HG02852 (cell line): ENCODE measurements around the gene CGA.

Experiments used
- ATAC-seq: cut with Tn5 transposase; IDR thresholded peaks from one replicate; pipeline ENCODE4 v1.9.1; 2021; ENCODE audit warnings: mild to moderate bottlenecking, moderate library complexity; ENCODE audit not compliant: unreplicated experiment

The CGA gene

GRCh38 chr6:87092435-87092834 is 2.5 kb downstream of the CGA start:
- no peak for ATAC-seq

DNA sequence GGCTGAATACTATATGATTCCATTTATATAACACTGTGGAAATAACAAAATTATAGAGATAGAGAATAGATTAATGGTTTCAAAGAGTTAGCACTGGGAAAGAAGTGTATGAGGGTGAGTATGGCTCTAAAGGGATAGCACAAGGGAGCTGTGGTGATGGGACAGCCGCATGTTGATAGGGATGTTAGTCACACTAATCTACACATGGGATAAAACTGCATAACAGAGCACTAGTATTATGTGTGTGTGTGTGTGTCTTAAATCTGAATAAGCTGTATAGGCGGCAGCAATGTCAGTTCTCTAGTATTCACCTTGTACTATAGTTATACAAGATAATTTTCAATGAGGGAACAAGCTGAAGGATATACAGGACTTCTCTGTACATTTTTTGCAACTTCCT is 5.8 kb downstream of the CGA start:
- no peak for ATAC-seq

DNA sequence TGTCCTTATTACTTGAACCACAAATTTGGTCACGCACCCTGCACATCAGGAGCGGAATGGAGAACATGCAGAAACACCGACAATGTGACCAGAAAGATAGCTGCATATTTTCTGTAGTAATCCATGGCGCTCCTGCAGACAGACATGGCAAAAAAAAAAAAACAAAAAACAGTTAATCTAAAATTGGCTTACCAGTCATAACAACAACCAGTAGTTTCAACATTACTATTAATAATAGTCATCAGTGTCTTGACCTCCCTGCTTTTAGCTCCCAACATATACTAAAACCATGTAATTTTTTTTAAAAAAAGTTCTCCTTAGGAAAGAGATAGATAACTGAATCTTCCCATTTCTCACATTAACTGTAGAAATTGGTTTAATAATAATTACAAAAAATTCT is 6.8 kb downstream of the CGA start:
- ATAC-seq = peak; percentile 76

- ATAC-seq = peak; percentile 65
Measured at GRCh38 chr6:87082160-87082721, 12.7 kb downstream of the CGA start.

DNA sequence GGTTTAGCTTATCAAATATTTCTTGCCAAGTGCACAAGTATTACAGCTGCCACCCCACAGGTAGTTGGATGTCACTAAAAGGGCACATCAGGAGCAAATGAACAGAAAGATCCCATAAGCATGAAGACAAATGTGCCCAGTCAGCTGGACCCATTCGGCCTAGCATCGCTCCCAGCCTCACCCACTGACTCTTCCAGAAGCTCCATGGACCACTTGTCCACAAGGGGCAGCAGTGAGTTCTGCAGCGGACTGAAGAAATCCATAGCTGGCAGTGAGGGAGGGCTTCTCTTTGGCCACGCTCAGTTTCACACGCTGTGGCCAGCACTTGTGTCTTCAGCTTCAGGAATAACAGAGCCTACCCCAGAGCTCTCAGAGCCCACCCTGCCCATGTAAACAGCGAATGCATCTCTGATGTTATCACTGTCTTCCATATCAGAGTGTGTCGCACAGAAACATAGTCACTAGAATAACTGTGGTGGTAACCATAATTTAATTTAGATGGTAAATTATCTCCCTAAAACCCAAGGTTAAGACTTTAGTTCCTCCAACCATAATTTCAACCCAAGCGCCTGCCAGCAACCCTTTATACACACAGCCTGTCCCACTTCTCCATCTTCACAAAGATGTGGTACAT is 15.8 kb downstream of the CGA start:
- peak; percentile 58 for ATAC-seq

DNA sequence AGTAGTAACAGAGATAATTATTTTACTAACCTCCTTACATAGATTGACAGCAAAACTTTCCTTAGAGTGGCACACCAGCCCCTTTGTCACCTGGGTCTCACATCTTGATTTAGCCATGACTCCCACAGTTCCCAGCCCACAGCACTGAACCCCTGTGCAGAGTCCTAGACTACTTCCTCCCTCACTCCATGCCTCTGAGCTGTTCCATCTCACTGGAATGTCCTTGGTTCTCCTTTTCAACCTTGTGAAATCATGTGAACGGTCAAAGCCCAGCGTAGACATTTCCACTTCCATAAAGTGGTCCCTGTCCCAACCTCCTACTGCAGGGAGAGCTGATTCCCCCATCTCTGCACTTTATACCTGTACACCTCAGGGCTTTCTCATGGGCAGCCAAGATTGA is 19.7 kb downstream of the CGA start:
- ATAC-seq = no peak

DNA sequence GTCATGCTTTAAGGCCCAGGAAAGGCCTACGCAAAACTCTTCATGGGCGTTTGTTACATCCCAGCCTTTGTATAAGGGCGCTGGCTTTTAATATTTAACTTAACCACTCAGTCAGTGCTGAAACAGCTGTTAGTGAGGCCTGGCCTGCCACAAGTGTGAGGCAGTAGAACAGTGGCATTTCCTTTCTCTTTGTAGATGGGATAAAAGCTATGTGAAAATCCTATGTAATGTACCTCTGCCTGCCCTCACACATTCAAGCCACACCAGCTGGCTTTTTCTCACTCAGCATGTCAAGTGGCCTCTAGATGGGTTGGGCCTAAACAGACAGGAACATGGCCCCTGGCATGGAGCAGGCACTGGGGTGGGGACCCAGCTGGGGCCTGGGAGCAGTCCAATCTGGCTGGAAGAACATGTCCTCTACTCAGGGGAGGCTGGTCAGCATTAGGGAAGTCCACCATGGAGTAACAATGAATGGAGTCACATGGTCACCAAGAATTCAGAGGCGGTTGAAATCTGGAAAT is 20.7 kb downstream of the CGA start:
- ATAC-seq = no peak

- ATAC-seq = no peak
Measured at GRCh38 chr6:87071683-87072082, 23.2 kb downstream of the CGA start.

DNA sequence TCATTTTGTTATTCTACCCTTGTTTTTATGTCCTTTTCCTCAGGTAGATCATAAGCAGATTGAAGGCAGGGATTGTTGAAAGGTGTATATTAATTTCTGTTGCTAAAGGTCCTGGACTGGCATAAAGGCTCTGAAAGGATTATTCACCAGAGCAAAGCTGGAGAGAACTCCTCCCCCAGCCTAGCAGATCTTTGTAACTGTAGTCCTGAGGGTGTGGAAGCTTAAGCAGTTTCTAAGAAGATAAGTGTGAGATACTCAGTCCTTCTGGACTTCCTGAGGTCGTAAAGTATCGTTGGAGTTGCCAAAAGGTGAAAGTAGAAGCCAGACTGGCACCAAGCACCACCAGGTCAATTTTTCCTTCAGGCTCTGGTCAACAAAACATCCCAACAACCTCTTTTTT is 24.2 kb downstream of the CGA start:
- no peak for ATAC-seq

GRCh38 chr6:87068795-87069194 is 26.1 kb downstream of the CGA start:
- no peak for ATAC-seq

GRCh38 chr6:87066449-87067333 is 28.2 kb downstream of the CGA start:
- no peak for ATAC-seq

DNA sequence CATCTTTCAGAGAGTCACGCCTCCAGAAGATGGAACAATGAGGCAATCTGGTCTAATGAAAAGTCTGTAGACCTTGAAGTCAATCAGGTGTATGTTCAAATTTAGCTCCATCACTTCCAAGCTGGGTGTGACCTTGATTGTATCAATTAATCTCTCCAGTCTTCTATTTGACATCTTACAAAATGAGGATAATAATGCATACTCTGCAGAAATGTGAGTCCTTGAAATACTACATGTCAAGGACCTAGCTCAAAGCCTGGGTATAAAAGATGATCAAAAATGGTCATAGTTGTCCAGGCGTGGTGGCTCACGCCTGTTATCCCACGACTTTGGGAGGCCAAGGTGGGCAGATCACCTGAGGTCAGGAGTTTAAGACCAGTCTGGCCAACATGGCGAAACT is 29.8 kb downstream of the CGA start:
- ATAC-seq = no peak

DNA sequence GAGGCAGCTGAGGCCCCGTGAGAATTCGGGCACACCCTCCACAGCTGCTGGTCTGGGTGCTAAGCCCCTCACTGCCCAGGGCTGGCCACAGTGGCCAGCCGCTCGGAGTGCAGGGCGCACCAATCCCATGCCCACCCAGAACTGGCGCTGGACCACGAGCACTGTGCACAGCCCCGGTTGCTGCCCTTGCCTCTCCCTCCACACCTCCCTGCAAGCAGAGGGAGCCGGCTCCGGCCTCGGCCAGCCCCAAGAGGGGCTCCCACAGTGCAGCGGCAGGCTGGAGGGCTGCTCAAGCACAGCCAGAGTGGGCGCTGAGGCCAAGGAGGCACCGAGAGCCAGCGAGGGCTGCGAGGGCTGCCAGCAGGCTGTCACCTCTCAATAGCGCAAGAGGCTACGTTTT is 35.0 kb downstream of the CGA start:
- no peak for ATAC-seq

DNA sequence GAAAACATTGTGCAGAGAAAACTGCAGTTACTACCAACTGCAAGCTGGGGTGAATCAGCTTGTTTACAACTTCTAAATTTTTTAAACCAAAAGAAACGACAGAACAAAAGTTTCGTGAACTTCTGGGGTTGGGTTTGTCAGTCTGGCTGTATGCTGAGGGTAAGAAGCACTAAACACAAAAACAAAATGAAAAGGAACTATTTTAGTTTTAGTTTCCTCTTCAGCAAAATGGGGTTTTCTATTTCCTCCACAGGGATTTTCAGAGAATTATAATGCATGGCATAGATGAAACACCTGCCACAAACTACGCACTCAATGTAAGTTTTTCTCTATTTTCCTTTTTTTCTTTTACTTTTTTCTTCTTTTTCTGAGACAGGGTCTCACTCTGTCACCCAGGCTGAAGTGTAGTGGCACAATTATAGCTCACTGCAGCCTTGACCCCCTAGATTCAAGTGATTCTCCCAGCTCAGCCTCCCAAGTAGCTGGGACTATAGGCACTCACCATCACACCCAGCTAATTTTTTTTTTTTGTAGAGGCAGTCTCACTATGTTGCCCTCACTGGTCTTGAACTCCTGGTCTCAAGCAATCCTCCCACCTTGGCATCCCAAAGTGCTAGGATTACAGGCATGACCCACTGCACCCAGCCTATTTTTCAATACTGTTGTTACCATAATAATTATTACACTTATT is 40.6 kb downstream of the CGA start:
- no peak for ATAC-seq

- no peak for ATAC-seq
Measured at GRCh38 chr6:87053312-87053711, 41.6 kb downstream of the CGA start.

- ATAC-seq = no peak
Measured at GRCh38 chr6:87049779-87050178, 45.1 kb downstream of the CGA start.

DNA sequence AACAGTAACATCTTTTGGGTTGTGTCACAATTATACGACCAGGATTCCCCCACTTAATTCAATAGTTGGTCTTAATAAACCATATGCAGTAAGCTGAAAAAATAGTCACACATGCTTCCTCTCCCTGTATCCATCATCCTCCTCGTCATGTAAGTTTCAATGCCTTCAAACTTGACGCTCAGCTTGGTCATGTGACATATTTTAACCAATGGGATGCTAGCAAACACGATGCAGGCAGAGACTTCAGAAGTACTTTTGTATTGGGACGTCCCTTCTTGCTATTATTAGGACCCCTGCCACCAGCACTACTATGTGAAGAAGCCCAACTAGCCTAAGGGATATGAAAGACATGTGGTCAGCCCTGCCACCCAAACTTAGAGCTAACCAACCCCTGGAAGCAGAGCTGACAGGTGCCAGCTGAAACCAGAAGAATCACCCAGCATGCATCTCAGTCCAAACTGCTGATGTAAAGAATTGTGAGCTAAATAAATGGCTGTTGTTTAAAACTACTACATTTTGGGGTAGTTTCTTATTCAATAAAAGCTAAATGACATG is 49.3 kb downstream of the CGA start:
- no peak for ATAC-seq

GRCh38 chr6:87040729-87041128 is 54.2 kb downstream of the CGA start:
- ATAC-seq = no peak
